ENCODE results near the gene G6PC2. TPM values are rescaled to one million over a fixed set of nuclear protein-coding genes. Genes with fewer than 3 reads are reported as not detected.

Gene G6PC2
- total RNA-seq, 4 donors from 2014 or later = 0.29 TPM; not detected in 3

GRCh38 chr2:168913495-168913894 lies 12.4 kb downstream of the G6PC2 start:
- H3K27ac ChIP-seq = no peak overlapping the region
- no peaks in the 10 kb centered on the region for H3K27me3 ChIP-seq
- WGBS, 2 donors = 83 to 95% methylated on average over 4 of the region's 4 CpGs
- intact Hi-C loops (cut with DNase I) = no loop called here
- no peak overlapping the region for H3K4me3 ChIP-seq (replicated peaks in 1 of 3)
- no peak for TF ChIP-seq POLR2A (IDR thresholded peaks at IDR 0.05)
- TF ChIP-seq CTCF (IDR thresholded peaks at IDR 0.05) = no peak
- H3K36me3 ChIP-seq = no peaks in the 10 kb centered on the region
- H3K9me3 ChIP-seq = no peaks in the 10 kb centered on the region
- peak in 1 of 2 donors; percentile 5 for DNase-seq
- H3K4me1 ChIP-seq = no peaks in the 10 kb centered on the region

GRCh38 chr2:168915441-168916330 lies 14.6 kb downstream of the G6PC2 start:
- WGBS, 2 donors = 94 to 97% methylated on average over 3 of the region's 3 CpGs

GRCh38 chr2:168916331-168916675 lies 15.2 kb downstream of the G6PC2 start:
- H3K36me3 ChIP-seq = no peaks in the 10 kb centered on the region
- WGBS, 2 donors = 91 to 96% methylated on average over 4 of the region's 4 CpGs
- intact Hi-C loops (cut with DNase I) = no loop called here
- H3K27ac ChIP-seq = no peak overlapping the region
- TF ChIP-seq CTCF (IDR thresholded peaks at IDR 0.05) (no peak), POLR2A (IDR thresholded peaks at IDR 0.05) (no peak)
- H3K9me3 ChIP-seq = no peaks in the 10 kb centered on the region
- no peaks in the 10 kb centered on the region for H3K4me1 ChIP-seq
- no peak overlapping the region for H3K4me3 ChIP-seq (replicated peaks in 1 of 3)
- no peak for DNase-seq
- H3K27me3 ChIP-seq = no peaks in the 10 kb centered on the region

More at GRCh38 chr2:168915441-168916330, 14.6 kb downstream of the G6PC2 start:
- no peaks in the 10 kb centered on the region for H3K9me3 ChIP-seq
- H3K4me3 ChIP-seq (replicated peaks in 1 of 3) = no peak overlapping the region
- TF ChIP-seq POLR2A (IDR thresholded peaks at IDR 0.05) = no peak
- TF ChIP-seq CTCF (IDR thresholded peaks at IDR 0.05) = no peak
- no peak for DNase-seq
- no peaks in the 10 kb centered on the region for H3K4me1 ChIP-seq
- H3K36me3 ChIP-seq = no peaks in the 10 kb centered on the region
- intact Hi-C loops (cut with DNase I) = no loop called here
- H3K27ac ChIP-seq = no peak overlapping the region
- H3K27me3 ChIP-seq = no peaks in the 10 kb centered on the region

- no peak for DNase-seq
- Histone ChIP-seq H3K36me3 (no peaks in the 10 kb centered on the region), H3K27me3 (no peaks in the 10 kb centered on the region), H3K9me3 (no peaks in the 10 kb centered on the region), H3K27ac (no peak overlapping the region), H3K4me1 (no peaks in the 10 kb centered on the region), H3K4me3 (replicated peaks in 1 of 3) (no peak overlapping the region)
- intact Hi-C loops (cut with DNase I) = loop anchor here (2.0 to 10.0 kb wide), 2 partner anchors 146 to 576 kb away; no protein-coding TSS in a partner anchor
- TF ChIP-seq CTCF (IDR thresholded peaks at IDR 0.05) (peak; percentile 22 to 75 (median 52)), POLR2A (IDR thresholded peaks at IDR 0.05) (no peak)
- WGBS, 2 donors = 35 to 36% methylated on average over 4 of the region's 4 CpGs
Observed at GRCh38 chr2:168920504-168921157, 19.5 kb downstream of the G6PC2 start.

Data from thyroid gland (tissue), 4 donors.